Astrocyte of the cerebellum (primary cell): ENCODE data around the gene TRIM65.

Experiments
- DNase-seq: peaks from one replicate; pipeline ENCODE4 v3.0.0-alpha.2; 2011; ENCODE audit warnings: low read depth
- H3K4me3 ChIP-seq: 2 replicates; pipeline ENCODE4 v1.5.1; 2011; ENCODE audit warnings: mild to moderate bottlenecking, low read depth, low read length, moderate library complexity
- in situ Hi-C: cut with HindIII; loops from 2 replicates; pipeline ENCODE4 v1.10.0; 2017; ENCODE audit warnings: low sequenced_read_pairs
- TF ChIP-seq, protein P1 (sequence below): IDR thresholded peaks from 2 replicates; pipeline ENCODE4 v1.5.1; 2012; ENCODE audit warnings: low read length, low read depth, moderate library complexity, mild to moderate bottlenecking; ENCODE audit errors: missing control alignments

The TRIM65 gene

DNA sequence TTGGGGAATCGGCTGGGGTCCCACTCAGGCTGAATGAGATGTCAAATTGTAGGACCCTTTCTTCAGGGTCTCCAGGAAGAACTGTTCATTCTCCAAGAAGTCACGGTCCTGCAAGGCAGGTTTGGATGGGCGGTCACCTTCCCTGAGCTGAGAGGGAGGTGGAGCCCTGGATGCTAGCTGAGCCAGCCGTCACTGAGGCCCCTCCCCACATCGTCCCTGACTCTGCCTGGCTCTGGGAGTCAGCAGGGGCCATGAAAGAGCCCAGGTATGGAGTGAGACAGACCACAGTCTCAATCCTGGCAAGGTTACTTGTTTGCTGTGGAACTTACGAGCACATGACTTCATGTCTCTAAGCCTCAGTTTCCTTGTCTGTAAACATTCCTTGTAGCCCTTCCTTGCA lies 13.9 kb upstream of the TRIM65 start:
- no peak for DNase-seq
- in situ Hi-C loops: no loop called here
- TF ChIP-seq, protein P1, sequence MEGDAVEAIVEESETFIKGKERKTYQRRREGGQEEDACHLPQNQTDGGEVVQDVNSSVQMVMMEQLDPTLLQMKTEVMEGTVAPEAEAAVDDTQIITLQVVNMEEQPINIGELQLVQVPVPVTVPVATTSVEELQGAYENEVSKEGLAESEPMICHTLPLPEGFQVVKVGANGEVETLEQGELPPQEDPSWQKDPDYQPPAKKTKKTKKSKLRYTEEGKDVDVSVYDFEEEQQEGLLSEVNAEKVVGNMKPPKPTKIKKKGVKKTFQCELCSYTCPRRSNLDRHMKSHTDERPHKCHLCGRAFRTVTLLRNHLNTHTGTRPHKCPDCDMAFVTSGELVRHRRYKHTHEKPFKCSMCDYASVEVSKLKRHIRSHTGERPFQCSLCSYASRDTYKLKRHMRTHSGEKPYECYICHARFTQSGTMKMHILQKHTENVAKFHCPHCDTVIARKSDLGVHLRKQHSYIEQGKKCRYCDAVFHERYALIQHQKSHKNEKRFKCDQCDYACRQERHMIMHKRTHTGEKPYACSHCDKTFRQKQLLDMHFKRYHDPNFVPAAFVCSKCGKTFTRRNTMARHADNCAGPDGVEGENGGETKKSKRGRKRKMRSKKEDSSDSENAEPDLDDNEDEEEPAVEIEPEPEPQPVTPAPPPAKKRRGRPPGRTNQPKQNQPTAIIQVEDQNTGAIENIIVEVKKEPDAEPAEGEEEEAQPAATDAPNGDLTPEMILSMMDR: no peak
- H3K4me3 ChIP-seq: no peak overlapping the region

DNA sequence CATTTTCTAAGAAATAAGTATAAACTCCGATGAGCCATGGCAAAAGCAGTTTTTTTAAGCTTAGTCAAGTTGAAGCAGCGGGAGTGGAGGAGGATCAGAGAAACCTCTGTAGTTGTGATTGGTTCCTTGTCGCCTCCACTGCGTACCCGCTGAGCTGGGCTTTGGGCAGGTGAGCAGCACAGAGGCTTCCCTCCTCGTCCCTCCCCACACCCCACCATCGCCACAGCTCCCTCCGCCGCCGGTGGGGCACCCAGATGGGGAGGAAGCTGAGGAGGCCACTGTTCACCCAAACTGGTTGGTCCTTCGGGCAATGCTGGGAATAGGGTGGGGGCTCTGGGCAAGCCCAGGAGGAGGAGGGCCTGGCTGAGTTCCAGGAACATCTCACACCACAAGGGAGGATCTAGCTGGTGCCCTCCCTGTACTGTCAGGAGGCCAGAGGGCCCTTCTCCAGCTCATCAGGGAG lies 13.1 kb upstream of the TRIM65 start:
- no peak overlapping the region for H3K4me3 ChIP-seq
- no peak for DNase-seq
- TF ChIP-seq, protein P1: no peak
- in situ Hi-C loops: no loop called here

DNA sequence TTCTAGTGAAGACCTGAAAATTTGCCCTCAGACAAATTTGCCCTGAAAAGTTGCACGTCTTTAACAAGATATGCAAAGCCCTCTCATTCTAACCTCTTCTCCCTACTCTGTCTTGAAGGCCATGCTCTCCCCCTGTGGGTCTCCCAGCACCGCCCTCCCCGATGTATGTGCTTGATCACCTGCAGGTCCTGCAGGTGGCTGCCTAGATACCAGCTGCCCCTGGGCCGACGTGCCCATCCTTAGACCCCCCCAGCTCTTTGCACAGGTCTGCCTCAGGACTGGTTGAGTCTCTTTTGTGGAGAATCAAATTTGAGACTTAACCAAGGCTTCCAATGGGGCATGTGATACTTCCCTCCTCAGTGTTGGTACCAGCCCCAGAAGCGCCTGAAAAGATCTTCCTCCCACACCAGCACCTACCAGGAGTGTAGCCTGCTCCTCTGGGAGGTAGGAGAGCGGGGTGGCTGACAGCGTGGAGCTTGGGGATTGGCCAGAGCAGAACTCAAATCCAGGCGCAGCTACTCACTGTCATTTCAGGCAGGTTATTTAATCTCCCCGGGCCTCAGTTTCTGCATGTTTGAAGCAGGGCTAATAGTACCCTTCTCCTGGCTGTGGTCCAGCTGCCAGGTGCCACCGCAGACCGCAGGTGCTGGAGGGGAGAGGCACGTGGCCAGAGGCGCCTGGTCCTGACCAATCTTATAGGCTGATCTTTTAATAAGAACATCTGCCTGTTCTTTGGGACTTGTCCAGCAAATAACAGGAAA lies 12.5 kb upstream of the TRIM65 start:
- TF ChIP-seq, protein P1: no peak
- in situ Hi-C loops: no loop called here
- DNase-seq: no peak
- no peak overlapping the region for H3K4me3 ChIP-seq

DNA sequence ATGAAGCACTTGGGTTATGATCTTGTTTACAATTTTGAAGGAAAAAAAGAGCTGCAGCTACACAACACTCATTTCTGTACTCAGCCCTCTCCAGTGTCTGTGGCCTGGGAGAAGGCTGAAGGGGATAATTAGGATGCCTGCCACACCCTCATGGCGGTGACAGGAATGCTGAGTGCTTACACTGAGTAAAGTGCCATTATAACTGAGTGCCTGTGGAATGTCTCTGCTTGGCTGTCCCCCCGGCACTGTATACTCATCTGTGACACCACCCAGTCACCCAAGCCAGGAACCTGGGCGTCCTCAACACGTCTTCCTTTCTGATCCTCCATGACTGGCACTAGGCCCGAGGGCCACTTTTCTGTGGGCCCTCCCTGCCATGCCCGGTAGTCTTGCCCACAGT lies 11.4 kb upstream of the TRIM65 start:
- TF ChIP-seq, protein P1: no peak
- no peak overlapping the region for H3K4me3 ChIP-seq
- in situ Hi-C loops: no loop called here
- no peak for DNase-seq

DNA sequence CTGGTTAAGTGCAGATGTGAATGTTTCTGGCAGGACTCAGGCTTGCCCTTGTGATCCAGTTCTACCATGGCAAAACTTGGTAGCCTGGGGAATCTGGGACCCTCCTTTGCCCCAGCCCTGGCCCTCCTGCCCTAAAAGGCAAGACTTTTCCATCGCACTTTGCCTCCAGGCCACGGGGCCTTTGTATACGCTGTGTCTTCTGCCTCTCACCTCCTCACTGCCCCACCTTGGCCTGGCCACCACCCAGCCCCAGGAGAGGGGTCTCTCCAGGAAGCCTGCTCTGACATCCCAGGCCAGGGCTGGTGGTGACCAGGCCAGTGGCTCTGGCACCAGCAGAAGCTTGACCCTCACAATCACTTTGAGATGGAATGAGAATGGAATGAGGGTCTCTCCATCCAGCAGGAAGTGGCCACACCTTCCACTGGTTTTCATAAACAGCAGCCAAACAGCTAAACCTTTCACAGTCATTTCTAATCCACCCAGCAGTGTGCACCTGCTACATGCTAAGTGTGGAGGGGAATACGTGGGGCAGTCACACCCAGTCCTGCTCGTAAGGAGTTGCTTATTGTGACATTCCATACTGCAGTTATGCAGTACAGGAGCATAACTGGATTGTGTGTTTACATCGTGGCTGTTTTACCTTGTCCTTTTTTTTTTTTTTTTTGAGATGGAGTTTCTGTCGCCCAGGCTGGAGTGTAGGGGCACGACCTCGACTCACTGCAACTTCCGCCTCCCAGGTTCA lies 9.6 kb upstream of the TRIM65 start:
- in situ Hi-C loops: no loop called here
- no peak for DNase-seq
- TF ChIP-seq, protein P1: no peak
- no peak overlapping the region for H3K4me3 ChIP-seq

DNA sequence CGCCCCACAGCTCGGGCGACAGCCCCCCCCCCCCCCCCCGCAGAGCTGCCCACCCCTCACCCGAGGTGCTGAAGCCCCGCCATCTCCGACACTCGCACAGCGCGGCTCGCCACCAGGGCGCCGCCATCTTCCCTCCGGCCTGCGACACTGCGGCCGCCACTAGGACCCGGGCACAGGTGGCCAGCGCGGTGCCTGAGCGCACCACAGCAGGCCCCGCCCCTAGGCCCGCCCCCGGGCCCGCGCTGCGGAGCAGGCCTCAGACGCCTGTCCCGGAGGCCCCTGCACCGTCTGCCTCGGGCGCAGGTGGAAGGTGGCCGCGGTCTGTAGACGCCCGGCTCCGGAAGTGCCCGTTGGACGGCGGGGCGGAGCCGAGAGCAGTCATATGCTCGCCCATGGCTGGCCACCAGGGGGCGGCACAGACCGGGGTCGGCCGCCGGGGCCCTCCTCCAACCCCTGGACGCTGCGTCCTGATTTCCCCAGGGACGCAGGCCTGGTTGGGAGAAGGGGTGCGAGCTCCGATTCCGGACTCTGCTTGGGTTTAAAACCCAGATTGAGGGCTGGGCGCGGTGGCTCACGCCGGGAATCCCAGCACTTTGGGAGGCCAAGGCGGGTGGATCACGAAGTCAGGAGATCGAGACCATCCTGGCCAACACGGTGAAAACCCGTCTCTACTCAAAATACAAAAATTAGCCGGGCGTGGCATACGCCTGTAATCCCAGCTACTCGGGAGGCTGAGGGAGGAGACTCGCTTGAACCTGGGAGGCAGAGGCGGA lies 8.2 kb upstream of the TRIM65 start, which contains the start of gene MRPL38:
TSS of gene MRPL38 (minus strand) at position 136 of the 773 bp plus-strand sequence. CDS start at position 127, 9 bp downstream.
- TF ChIP-seq, protein P1: peak; percentile 85
- in situ Hi-C loops: no loop called here
- H3K4me3 ChIP-seq: peak within 1 kb of the TSS; percentile 73
- peak; percentile 80 for DNase-seq
